Muscle layer of colon (tissue), 2 donors: ENCODE data around the gene CREB1.
"Not testable (repeated sequence)": the region's sequence is repeated elsewhere in the genome, so short reads cannot be mapped to it uniquely, and the experiment has no call there.

Source experiments
- H3K27ac ChIP-seq: one replicate; pipeline ENCODE4 v1.7.0; 2013; ENCODE audit warnings: low read depth, mild to moderate bottlenecking, low read length, moderate library complexity
- H3K27me3 ChIP-seq, 2 donors: one replicate each; pipeline ENCODE4 v1.7.0; 2013; ENCODE audit warnings: low read length in 2 of 2, mild to moderate bottlenecking in 2 of 2; ENCODE audit not compliant: insufficient read depth in 2 of 2, control insufficient read depth in 1 of 2
- H3K36me3 ChIP-seq: one replicate; pipeline ENCODE4 v1.7.0; 2013; ENCODE audit warnings: mild to moderate bottlenecking, low read length; ENCODE audit not compliant: insufficient read depth
- H3K4me1 ChIP-seq: one replicate; pipeline ENCODE4 v1.7.0; 2013; ENCODE audit warnings: mild to moderate bottlenecking, low read length; ENCODE audit not compliant: insufficient read depth
- H3K4me3 ChIP-seq, 2 donors: one replicate each; pipeline ENCODE4 v1.7.0; 2013; ENCODE audit warnings: low read length in 2 of 2, low read depth in 1 of 2, mild to moderate bottlenecking in 1 of 2, moderate library complexity in 1 of 2
- H3K9ac ChIP-seq: one replicate; pipeline ENCODE4 v1.7.0; 2013; ENCODE audit warnings: low read length
- H3K9me3 ChIP-seq: one replicate; pipeline ENCODE4 v1.7.0; 2013; ENCODE audit warnings: mild to moderate bottlenecking, low read length
- donor health status: abdominal sarcoma.
- donor health status: Adenocarcinoma of cecum.

CREB1 gene

GRCh38 chr2:207640661-207641060, 110.9 kb downstream of the CREB1 start:
- no peak overlapping the region for H3K4me3 ChIP-seq
- H3K4me1 ChIP-seq, result no peaks in the 10 kb centered on the region
- no peak overlapping the region for H3K27ac ChIP-seq
- H3K9me3 ChIP-seq, result no peaks in the 10 kb centered on the region
- no peaks in the 10 kb centered on the region for H3K36me3 ChIP-seq
- no peak overlapping the region for H3K9ac ChIP-seq
- no peaks in the 10 kb centered on the region for H3K27me3 ChIP-seq

DNA sequence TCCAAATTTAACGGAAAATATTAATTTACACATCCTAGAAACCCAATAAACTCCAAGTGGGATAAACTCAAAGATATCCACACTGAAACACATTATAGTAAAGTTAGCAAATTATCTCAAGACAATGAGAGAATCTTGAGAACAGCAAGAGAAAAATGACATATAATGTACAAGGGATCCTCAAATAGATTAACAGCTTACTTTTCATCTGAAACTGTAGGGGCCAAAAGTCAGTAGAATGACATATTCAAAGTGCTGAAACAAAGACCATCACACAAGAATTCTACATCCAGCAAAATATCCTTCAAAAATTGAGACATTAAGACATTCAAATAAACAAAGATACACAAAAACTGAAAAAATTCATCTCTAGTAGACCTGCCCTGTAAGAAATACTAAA, 114.1 kb downstream of the CREB1 start:
- no peaks in the 10 kb centered on the region for H3K4me1 ChIP-seq
- no peaks in the 10 kb centered on the region for H3K36me3 ChIP-seq
- H3K27ac ChIP-seq, result no peak overlapping the region
- no peak overlapping the region for H3K9ac ChIP-seq
- no peaks in the 10 kb centered on the region for H3K9me3 ChIP-seq
- H3K4me3 ChIP-seq, result no peak overlapping the region
- H3K27me3 ChIP-seq, result no peaks in the 10 kb centered on the region

GRCh38 chr2:207646582-207646981, 116.8 kb downstream of the CREB1 start:
- not testable (repeated sequence) for H3K27ac ChIP-seq, H3K36me3 ChIP-seq, H3K9me3 ChIP-seq, H3K4me1 ChIP-seq, H3K27me3 ChIP-seq, H3K4me3 ChIP-seq, H3K9ac ChIP-seq
